ENCODE measurements around the gene MATCAP1. TPM values are rescaled to one million over a fixed set of nuclear protein-coding genes. Genes with fewer than 3 reads are reported as not detected.

MATCAP1 gene
- 10 to 100 TPM; 50.9 to 64.6 (median 53.7) TPM for polyA plus RNA-seq (ENCODE audit: insufficient read depth in 1 of 5, insufficient read length in 5 of 5, low replicate concordance in 1 of 5)
- long read RNA-seq, donor 1, partial matches to known transcripts, result 6 of 9 reads
- long read RNA-seq, donor 1, other reads (novel, unspliced or antisense), result 0 of 9 reads
- long read RNA-seq, donor 2, partial matches to known transcripts, result 0 of 1 reads
- long read RNA-seq, donor 2, other reads (novel, unspliced or antisense), result 0 of 1 reads
- long read RNA-seq, donor 3, partial matches to known transcripts, result 0 of 3 reads
- long read RNA-seq, donor 3, other reads (novel, unspliced or antisense), result 0 of 3 reads
- long read RNA-seq, donor 4, partial matches to known transcripts, result 0 of 3 reads
- long read RNA-seq, donor 4, other reads (novel, unspliced or antisense), result 0 of 3 reads
- long read RNA-seq, donor 5, partial matches to known transcripts, result 0 of 5 reads
- long read RNA-seq, donor 5, other reads (novel, unspliced or antisense), result 0 of 5 reads
- long read RNA-seq, donor 6, partial matches to known transcripts, result 0 of 2 reads
- long read RNA-seq, donor 6, other reads (novel, unspliced or antisense), result 0 of 2 reads
- long read RNA-seq, donor 7, partial matches to known transcripts, result 45 of 53 reads
- long read RNA-seq, donor 7, other reads (novel, unspliced or antisense), result 5 of 53 reads
- long read RNA-seq, donor 8, partial matches to known transcripts, result 0 of 2 reads
- long read RNA-seq, donor 8, other reads (novel, unspliced or antisense), result 0 of 2 reads

GRCh38 chr16:67183627-67184452 lies at the start of gene MATCAP1:
Gene MATCAP1, minus strand, starts transcription at chr16:67183963. Its CDS starts 3,353 bp downstream, at chr16:67180610.
- DNase-seq, result peak; percentile 97 to 98

GRCh38 chr16:67230809-67231660 lies 47.3 kb upstream of the MATCAP1 start:
- no peak for DNase-seq

GRCh38 chr16:67229906-67230808 lies 46.4 kb upstream of the MATCAP1 start:
- DNase-seq, result no peak

GRCh38 chr16:67228905-67229304 lies 45.1 kb upstream of the MATCAP1 start:
- DNase-seq, result no peak

- no peak for DNase-seq
Measured at GRCh38 chr16:67228034-67228785, 44.4 kb upstream of the MATCAP1 start.

- DNase-seq, result no peak
Measured at GRCh38 chr16:67227567-67227921, 43.8 kb upstream of the MATCAP1 start.

- DNase-seq, result peak; percentile 98
Measured at GRCh38 chr16:67226804-67227566, 43.2 kb upstream of the MATCAP1 start, which contains the start of gene TMEM208. Gene TMEM208, plus strand, starts transcription at chr16:67227130. Its CDS starts 89 bp downstream, at chr16:67227219.

GRCh38 chr16:67226295-67226803 lies 42.6 kb upstream of the MATCAP1 start:
- DNase-seq, result no peak

GRCh38 chr16:67223992-67224391 lies 40.2 kb upstream of the MATCAP1 start:
- DNase-seq, result no peak

- DNase-seq, result peak; percentile 57 to 70
Measured at GRCh38 chr16:67216612-67217490, 33.1 kb upstream of the MATCAP1 start.

- no peak for DNase-seq
Measured at GRCh38 chr16:67215706-67216105, 31.9 kb upstream of the MATCAP1 start.

- no peak for DNase-seq
Measured at GRCh38 chr16:67213197-67214019, 29.6 kb upstream of the MATCAP1 start.

- DNase-seq, result no peak
Measured at GRCh38 chr16:67212766-67213165, 29.0 kb upstream of the MATCAP1 start.

GRCh38 chr16:67211674-67212073 lies 27.9 kb upstream of the MATCAP1 start:
- no peak for DNase-seq

- no peak for DNase-seq
Measured at GRCh38 chr16:67210069-67210937, 26.5 kb upstream of the MATCAP1 start.
